ENCODE measurements around the gene PCMT1.

The PCMT1 gene

DNA sequence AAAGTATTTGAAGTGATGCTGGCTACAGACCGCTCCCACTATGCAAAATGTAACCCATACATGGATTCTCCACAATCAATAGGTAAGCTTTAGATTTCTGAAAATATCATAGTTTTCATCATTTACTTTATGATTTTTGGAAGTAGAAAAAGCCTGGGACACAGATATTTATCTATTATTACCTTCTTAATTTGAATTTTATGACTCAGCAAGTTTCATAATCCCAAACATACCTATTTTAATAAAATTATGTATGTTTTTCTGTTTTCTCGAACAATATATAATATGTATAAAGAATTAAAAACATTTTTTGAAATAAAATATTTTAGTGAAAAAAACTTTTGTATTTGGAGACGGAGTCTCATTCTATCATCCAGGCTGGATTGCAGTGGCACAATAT, 21.6 kb downstream of the PCMT1 start:
- no peak overlapping the region for H3K9ac ChIP-seq (ENCODE audit: low read length)
- no peaks in the 10 kb centered on the region for H3K27me3 ChIP-seq (ENCODE audit: insufficient read depth, low read length)
- H2AFZ ChIP-seq (ENCODE audit: low read length), result no peak overlapping the region
- no peaks in the 10 kb centered on the region for H3K9me2 ChIP-seq (ENCODE audit: low read depth, low read length)
- peaks cover 24% of the 10 kb centered on the region for H3K79me2 ChIP-seq (ENCODE audit: insufficient read depth, low read length)
- no peak overlapping the region for H3K4me3 ChIP-seq (ENCODE audit: low read depth, low read length, poor library complexity, severe bottlenecking)
- H3K4me1 ChIP-seq (ENCODE audit: insufficient read depth, low read length, severe bottlenecking), result no peaks in the 10 kb centered on the region
- H3K27ac ChIP-seq (ENCODE audit: low read depth, low read length, poor library complexity, severe bottlenecking), result no peak overlapping the region
- H3F3A ChIP-seq (ENCODE audit: insufficient read depth, low read length), result no peaks in the 10 kb centered on the region
- H3K9me3 ChIP-seq (ENCODE audit: low read length), result peaks cover 5% of the 10 kb centered on the region
- H3K36me3 ChIP-seq (ENCODE audit: insufficient read depth, low read length), result peaks cover 74% of the 10 kb centered on the region
- H3K4me2 ChIP-seq (ENCODE audit: low read length), result no peak overlapping the region
- TF ChIP-seq, protein P1, sequence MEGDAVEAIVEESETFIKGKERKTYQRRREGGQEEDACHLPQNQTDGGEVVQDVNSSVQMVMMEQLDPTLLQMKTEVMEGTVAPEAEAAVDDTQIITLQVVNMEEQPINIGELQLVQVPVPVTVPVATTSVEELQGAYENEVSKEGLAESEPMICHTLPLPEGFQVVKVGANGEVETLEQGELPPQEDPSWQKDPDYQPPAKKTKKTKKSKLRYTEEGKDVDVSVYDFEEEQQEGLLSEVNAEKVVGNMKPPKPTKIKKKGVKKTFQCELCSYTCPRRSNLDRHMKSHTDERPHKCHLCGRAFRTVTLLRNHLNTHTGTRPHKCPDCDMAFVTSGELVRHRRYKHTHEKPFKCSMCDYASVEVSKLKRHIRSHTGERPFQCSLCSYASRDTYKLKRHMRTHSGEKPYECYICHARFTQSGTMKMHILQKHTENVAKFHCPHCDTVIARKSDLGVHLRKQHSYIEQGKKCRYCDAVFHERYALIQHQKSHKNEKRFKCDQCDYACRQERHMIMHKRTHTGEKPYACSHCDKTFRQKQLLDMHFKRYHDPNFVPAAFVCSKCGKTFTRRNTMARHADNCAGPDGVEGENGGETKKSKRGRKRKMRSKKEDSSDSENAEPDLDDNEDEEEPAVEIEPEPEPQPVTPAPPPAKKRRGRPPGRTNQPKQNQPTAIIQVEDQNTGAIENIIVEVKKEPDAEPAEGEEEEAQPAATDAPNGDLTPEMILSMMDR (IDR thresholded peaks at IDR 0.05; ENCODE audit: low read length), result no peak
- no peak for TF ChIP-seq EZH2 (IDR thresholded peaks at IDR 0.05; ENCODE audit: borderline replicate concordance, low read length)
- H4K20me1 ChIP-seq (ENCODE audit: insufficient read depth, low read length), result no peaks in the 10 kb centered on the region

DNA sequence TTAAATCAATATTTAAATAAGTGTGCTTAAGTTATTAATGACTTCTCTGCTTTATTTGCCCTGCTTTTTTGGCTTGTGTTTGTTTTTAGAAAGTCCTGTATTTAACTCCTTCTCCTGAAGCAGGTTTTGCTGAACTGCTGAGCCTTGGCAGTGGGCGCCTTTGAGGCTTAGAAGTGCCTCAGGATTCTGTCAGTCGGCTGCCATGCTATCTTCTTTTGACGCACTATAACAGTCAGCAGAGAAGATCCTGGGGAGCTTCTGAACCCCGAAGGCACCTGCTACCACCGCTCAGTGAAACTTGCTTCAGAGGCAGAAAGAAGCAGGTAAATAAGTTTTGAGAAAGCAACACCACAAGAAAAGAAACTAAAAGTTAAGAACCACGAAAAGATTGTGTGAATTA, 22.4 kb downstream of the PCMT1 start:
- H4K20me1 ChIP-seq (ENCODE audit: insufficient read depth, low read length), result no peaks in the 10 kb centered on the region
- peaks cover 74% of the 10 kb centered on the region for H3K36me3 ChIP-seq (ENCODE audit: insufficient read depth, low read length)
- no peaks in the 10 kb centered on the region for H3K27me3 ChIP-seq (ENCODE audit: insufficient read depth, low read length)
- H3K79me2 ChIP-seq (ENCODE audit: insufficient read depth, low read length), result peaks cover 16% of the 10 kb centered on the region
- H3K27ac ChIP-seq (ENCODE audit: low read depth, low read length, poor library complexity, severe bottlenecking), result no peak overlapping the region
- no peak overlapping the region for H2AFZ ChIP-seq (ENCODE audit: low read length)
- H3K4me1 ChIP-seq (ENCODE audit: insufficient read depth, low read length, severe bottlenecking), result no peaks in the 10 kb centered on the region
- no peaks in the 10 kb centered on the region for H3K9me3 ChIP-seq (ENCODE audit: low read length)
- no peaks in the 10 kb centered on the region for H3K9me2 ChIP-seq (ENCODE audit: low read depth, low read length)
- H3F3A ChIP-seq (ENCODE audit: insufficient read depth, low read length), result no peaks in the 10 kb centered on the region
- no peak overlapping the region for H3K4me2 ChIP-seq (ENCODE audit: low read length)
- no peak overlapping the region for H3K9ac ChIP-seq (ENCODE audit: low read length)
- H3K4me3 ChIP-seq (ENCODE audit: low read depth, low read length, poor library complexity, severe bottlenecking), result no peak overlapping the region
- no peak for TF ChIP-seq EZH2 (IDR thresholded peaks at IDR 0.05; ENCODE audit: borderline replicate concordance, low read length)
- TF ChIP-seq, protein P1 (IDR thresholded peaks at IDR 0.05; ENCODE audit: low read length), result no peak

DNA sequence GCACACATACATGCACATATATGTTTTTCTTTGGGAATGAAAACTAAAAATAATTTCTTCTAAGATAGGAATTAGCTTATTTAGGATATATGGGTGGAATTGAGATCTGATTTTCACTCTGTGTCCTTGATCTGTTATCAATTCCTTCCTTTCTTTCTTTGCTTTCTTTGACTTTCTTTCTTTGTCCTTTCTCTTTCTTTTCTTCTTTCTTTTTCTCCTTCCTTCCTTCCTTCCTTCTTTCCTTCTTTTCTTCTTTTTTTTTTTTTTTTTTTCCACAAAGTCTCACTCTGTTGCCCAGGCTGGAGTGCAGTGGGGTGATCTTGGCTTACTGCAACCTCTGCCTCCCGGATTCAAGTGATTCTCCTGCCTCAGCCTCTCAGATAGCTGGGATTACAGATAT, 28.1 kb downstream of the PCMT1 start:
- H3K27ac ChIP-seq (ENCODE audit: low read depth, low read length, poor library complexity, severe bottlenecking), result no peak overlapping the region
- H3K4me1 ChIP-seq (ENCODE audit: insufficient read depth, low read length, severe bottlenecking), result no peaks in the 10 kb centered on the region
- H4K20me1 ChIP-seq (ENCODE audit: insufficient read depth, low read length), result no peaks in the 10 kb centered on the region
- H3K9me3 ChIP-seq (ENCODE audit: low read length), result no peaks in the 10 kb centered on the region
- H2AFZ ChIP-seq (ENCODE audit: low read length), result no peak overlapping the region
- no peaks in the 10 kb centered on the region for H3F3A ChIP-seq (ENCODE audit: insufficient read depth, low read length)
- H3K4me3 ChIP-seq (ENCODE audit: low read depth, low read length, poor library complexity, severe bottlenecking), result no peak overlapping the region
- no peak overlapping the region for H3K9ac ChIP-seq (ENCODE audit: low read length)
- no peak for TF ChIP-seq EZH2 (IDR thresholded peaks at IDR 0.05; ENCODE audit: borderline replicate concordance, low read length)
- TF ChIP-seq, protein P1 (IDR thresholded peaks at IDR 0.05; ENCODE audit: low read length), result no peak
- H3K36me3 ChIP-seq (ENCODE audit: insufficient read depth, low read length), result peaks cover 76% of the 10 kb centered on the region
- no peaks in the 10 kb centered on the region for H3K9me2 ChIP-seq (ENCODE audit: low read depth, low read length)
- H3K27me3 ChIP-seq (ENCODE audit: insufficient read depth, low read length), result no peaks in the 10 kb centered on the region
- H3K4me2 ChIP-seq (ENCODE audit: low read length), result no peak overlapping the region
- H3K79me2 ChIP-seq (ENCODE audit: insufficient read depth, low read length), result no peaks in the 10 kb centered on the region

Data from OCI-LY1 (cell line).